SW480 (cell line): ENCODE measurements around the gene RHEBL1.
A peak's percentile ranks its signal among the peaks of the same experiment; 100 is the strongest.

Experiments used
- DNase-seq: peaks from one replicate; pipeline ENCODE4 v3.0.0-alpha.2; 2016; ENCODE audit warnings: low spot score

RHEBL1 gene, protein sequence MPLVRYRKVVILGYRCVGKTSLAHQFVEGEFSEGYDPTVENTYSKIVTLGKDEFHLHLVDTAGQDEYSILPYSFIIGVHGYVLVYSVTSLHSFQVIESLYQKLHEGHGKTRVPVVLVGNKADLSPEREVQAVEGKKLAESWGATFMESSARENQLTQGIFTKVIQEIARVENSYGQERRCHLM

DNA sequence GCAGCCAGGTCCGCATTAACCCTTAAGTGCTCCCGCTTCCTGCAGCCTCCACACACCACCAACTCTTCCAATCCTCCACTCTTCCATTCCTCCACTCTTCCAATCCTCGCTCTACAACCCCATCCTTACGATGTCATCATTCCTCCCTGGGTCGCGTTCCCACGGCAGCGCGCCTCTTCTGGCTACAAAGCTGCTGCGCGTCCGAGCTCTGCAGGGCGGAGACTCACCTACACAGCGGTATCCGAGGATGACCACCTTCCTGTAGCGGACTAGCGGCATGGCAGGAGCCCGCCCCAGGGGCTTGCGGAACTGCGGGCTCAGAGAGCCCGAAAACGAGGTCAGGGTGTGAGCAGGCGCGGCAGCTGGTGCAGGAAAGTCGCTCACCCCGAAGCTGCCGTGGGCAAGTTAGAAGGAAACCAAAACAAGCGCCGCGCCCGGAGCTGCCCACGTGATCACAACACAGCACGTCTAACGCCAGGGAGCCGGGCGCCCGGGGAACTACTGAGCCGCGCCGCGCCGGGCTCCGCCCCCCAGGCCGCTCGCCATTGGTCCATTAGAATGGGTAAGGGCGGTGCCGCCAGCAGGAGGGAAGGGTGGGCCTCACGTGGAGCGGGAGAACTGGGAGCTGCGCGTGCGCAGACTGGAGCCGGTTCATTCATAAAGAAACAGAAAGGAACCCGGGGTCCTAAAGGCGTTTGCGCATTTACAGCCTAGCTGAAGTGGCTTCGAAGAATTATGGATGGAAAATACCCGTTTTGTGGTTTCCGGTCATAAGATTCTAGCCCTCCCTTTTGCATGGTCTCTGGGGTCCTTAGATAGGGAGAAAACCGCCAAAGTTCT lies at the start of gene RHEBL1:
Gene RHEBL1 (minus strand): TSS at position 473 of the 840 bp plus-strand sequence. CDS start 194 bp downstream, at position 279.
- peak; percentile 97 for DNase-seq

DNA sequence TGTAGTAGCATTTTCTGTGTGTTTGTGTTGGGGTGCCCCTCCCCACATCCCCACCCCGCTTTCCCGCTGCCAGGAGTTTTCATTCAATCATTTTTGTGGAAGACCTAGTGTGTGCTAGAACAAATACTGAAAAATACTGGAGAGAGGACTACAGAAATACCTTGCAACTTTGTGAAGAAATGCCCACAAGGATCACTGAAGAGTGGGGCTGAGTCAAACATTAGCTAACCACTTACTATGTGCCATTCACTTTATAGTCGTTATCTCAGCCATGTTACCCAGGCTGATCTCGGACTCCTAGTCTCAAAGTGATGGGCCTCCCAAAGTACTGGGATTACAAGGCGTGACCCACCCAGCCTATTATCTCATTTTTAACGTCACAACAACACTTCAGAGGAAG lies 41.4 kb upstream of the RHEBL1 start:
- no peak for DNase-seq

DNA sequence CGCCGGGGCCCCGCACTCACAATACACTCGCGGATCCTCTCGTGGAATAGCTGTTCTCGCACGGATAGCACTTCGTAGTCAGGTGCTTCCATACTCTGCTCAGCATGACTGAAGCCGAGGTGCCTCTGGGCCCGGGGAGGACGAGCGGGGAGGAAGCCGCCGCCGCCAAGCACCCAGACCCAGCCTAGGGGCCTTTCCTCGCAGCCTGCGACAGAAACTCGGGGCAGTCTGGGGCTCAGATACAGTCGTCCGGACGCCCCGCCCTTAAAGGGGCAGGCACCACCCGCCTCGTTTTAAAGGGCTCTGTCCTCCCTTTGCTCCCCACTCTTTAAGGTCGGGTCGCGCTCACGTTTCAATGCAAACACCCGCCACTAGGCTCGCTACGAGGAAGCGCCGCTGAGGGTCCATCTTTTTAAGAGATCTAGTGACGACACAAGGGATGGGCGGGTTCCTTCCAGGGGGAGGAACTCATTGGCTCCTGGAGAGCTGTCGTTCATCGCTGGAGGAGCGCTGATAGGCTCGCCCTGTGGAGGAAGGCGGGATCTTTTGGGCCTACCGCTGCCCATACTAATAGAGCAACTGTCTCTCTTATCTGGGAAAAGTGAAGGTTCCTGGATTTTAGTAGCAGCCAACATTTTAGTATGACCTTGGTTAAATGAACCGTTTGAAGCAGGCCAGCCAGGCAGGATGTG lies 40.8 kb upstream of the RHEBL1 start, which contains the start of gene LMBR1L:
Gene LMBR1L (minus strand): TSS at position 384 of the 692 bp plus-strand sequence. CDS start 292 bp downstream, at position 92.
- DNase-seq: peak; percentile 99

DNA sequence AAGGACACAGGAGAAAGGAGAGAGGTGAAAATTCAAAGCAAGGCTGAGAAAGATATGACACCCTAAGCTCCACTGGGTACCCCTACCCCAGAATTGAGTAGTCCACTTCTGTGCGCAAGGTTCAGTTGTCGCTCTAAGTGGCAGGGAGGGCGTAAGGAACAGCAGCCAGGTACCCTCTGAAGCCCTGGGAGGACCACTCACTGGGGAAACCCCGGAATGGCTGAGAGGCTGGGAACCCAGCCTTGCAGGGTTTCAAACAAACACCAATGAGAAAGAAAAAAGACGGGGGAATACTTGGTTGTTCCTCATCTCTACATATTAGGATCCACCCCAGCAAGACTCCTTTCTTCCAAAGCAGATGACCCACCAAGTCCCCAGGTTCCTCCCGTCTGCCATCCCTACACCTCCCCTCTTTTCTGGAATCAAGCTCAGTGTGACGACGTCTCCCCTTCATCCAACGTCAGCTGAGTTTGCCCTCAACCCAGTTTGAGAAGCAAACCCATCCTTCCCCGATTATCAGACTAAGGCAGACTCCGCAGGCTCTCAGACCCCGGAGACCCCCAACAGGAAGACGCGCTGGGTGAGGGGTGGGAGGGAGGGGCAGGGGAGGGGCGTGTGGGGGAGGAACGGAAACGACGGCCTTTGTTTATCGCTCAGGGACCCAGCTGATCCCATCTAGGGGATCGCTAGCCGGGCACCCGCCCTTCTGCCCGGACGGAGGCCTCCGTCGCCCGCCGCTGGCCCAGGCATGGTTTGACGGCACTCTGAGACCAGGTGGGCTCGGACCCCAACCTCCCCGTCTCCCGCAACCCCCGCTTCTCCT lies 40.1 kb upstream of the RHEBL1 start:
- DNase-seq: no peak

DNA sequence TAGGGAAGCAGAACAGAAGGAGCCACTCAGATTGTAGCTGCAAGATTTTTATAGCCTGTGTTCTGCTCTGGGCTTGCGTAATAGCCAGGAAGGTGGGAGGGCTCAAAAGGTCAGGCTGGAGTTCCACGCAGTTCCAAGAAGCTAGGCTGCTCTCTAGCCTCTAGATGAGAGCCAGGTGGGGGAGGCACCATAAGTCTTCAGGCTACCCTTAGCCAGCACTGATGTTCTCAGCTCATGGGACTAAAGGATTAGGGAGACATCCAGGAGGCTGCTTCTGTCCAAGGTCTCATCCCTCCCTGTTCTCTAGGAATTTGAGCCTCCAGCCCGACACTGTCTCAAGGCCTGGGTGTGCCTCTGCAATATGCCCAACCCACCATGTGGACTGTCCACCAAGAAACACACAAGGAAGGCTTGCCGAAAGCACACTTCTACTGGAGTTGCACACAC lies 39.2 kb upstream of the RHEBL1 start:
- DNase-seq: no peak

DNA sequence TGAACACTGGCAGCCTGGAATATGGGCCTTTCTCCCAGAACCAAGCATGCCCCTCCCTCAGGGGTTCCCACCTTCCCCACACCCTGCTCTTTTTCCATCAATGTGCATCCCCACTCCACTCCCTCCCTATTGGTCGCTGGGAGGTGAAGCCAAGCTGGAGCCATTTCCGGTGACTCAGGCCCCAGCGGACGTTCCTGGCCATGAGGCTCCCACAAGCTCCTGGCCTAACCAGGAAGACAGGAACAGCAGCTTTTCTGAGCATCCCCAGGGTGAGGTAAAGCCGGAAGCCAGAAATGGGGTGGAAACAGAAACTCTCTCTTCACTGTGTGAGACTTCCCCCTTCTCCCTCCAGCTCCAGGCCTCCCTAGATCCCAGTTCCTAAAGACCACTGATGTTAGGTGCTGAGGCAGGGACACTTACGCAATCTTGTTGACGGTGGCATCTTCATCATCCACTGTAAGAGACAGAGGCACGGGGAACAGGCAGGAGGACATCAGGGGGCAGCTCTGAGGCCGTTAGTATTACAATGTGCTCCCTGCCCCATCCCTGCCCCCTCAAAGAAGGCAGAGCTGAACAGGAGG lies 35.8 kb upstream of the RHEBL1 start:
- DNase-seq: no peak

DNA sequence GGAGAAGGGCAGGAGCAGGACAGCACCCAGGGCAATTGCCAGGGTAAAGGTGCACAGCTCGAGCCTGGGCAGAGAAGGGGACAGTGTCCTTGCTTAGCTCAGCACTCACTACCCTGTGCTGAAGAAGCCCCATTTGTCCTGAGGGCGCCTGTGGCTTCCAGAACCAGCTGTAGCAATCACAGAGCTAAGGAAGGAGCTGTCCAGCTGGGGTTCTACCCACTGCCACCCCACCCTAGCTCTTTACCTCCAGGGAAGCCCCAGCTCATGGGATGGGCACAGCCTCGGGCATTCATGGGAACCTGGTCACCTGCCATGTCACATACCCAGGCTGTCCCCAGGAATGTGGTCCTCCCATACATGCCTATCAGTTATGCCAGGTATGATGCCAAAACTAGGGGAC lies 35.0 kb upstream of the RHEBL1 start:
- no peak for DNase-seq

DNA sequence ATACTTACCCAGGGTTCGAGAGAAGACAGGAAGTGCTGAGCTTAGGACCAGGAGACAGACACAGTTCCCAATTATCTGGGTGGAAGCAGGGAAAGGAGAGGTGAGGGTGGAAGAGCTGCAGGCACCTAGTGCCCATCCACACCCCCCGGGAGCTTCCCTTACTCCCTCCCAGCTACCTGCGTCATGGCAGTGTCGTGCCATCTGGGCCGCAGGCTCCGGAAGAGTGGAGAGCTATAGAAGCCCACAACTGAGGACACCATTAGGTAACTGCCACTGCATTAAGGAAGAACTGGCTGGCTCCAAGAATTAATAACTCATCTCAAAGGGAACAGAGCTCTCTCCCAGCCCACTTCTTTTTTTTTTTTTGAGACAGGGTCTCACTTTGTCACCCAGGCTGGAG lies 30.6 kb upstream of the RHEBL1 start:
- DNase-seq: no peak

DNA sequence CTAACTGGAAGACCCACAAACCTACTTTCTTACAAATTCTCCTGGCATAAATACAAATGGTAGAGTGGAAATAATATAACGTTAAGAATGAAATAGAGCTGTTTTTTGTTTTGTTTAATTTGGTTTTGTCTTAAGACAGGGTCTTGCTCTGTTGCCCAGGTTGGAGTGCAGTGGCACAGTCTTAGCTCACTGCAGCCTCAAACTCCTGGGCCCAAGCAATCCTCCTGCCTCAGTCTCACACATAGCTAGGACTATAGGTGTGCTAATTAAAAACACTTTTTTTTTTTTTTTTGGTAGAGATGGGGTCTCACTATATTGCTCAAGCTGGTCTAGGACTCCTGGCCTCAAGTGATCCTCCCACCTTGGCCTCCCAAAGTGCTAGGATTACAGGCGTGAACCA lies 28.9 kb upstream of the RHEBL1 start:
- no peak for DNase-seq

DNA sequence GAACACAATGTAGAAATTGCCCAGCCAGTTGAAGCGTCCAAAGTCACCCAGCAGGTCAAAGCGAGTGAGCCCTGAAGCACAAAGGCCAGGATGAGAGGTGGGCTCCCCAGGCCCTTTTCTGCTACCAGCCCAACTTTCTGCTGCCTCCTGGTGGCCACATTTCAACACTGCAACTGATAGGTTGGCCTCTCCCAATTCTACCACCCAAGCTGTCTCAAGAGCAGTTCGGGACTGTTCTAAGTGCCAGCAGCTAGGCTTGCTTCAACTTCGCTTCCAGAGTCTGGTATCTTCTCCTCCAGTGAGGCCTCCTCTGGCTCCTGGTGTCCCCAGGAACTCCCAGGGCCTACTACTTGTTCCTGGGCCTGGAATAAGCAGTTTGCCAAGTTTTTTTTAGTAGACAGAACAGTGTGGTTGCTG lies 28.3 kb upstream of the RHEBL1 start:
- DNase-seq: no peak

DNA sequence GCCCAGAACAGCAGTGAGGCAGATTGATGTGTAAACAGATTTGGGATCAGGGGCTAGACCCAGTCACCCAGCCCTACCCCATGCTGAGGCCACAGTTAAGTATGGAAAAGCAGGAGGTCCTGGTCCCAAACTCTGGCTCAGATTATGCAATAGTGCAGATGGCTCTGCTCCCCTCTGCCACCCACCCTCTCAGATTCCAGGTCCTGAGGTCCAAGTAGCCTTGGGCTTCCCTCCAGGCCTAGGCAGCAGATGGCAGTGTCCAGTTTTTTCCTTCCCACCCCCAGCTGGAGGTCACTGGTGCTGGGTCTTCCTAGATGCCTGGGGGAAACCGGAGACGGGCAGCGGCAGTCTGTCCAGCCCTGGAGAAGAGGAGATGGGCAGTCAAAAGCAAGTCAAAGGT lies 27.6 kb upstream of the RHEBL1 start:
- DNase-seq: no peak

DNA sequence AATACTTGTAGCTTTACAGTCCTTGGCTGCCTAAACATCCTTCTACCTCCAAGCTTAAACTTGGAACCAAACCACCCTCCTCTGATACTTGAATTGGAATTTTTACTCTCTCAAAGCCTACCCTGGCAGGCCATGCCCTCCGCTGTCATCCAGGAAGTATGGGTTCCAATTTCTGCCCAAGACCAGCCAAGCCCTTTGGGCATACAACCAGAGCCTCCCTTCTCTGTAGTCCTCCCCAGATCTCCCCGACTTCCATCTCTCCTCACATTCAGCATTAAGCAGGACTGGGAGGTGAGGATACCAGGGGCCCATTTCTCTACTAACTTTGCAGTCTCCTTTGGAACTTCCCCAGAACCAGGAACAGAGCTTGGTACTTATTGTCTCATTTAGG lies 25.2 kb upstream of the RHEBL1 start:
- no peak for DNase-seq

DNA sequence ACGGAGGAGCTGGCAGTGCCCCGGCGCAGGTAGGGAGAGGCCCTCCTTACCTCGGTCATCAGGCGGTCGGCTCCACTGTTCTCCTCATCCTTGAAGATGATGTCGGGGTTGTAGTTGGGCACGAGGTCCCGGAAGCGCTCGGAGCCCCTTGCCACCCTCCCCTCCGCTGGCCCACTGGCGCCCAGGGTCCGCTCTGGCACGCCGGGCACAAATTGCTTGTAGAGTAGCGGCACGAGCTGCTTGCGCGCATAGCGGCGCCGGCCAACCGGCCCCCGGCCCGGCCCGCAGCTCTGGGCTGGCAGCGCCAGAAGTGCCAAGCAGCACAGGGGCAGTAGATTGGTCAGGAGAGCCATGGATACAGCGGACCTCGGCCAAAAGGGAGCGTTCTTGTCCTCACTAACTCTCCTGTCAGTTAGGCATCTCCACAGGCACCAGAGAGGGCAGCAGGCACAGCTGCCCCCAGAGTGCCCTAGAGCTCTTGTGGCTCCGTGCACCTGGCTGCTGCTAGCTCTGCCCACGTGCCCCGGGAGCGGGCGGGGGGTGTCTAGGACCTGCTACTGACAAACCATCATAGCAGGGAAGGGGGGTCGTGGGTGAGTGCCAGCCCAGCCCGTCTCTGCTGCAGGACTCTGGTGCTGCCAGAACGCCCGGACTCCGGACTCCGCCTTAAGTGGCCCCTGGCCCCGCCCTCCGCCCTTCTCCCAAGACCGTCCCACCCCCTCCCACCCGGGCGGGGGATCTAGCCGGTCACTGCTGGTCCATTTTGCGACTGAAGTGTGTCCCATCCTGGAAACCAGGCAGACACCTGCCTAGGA lies 24.6 kb upstream of the RHEBL1 start, which contains the start of gene DHH:
Gene DHH (minus strand): TSS at position 642 of the 815 bp plus-strand sequence. CDS start 289 bp downstream, at position 353.
- peak; percentile 36 for DNase-seq

DNA sequence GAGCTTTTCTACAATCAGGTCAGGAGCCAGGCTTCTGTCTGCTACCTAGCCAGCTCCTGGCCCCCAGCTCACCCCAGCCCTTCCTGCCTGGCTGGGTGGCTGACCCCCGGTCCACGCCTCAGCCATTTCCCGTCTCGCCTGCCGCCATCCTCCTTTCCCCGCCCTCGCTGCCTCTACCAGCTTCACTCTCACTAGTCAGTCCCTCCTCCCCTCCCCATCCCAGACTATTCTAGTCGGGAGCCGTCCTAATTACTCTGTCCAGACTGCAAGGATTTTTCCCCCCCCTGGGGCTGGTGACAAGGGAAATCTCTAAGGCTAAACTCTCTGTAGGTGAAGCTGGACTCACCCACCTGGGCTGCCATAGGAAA lies 24.0 kb upstream of the RHEBL1 start:
- no peak for DNase-seq

DNA sequence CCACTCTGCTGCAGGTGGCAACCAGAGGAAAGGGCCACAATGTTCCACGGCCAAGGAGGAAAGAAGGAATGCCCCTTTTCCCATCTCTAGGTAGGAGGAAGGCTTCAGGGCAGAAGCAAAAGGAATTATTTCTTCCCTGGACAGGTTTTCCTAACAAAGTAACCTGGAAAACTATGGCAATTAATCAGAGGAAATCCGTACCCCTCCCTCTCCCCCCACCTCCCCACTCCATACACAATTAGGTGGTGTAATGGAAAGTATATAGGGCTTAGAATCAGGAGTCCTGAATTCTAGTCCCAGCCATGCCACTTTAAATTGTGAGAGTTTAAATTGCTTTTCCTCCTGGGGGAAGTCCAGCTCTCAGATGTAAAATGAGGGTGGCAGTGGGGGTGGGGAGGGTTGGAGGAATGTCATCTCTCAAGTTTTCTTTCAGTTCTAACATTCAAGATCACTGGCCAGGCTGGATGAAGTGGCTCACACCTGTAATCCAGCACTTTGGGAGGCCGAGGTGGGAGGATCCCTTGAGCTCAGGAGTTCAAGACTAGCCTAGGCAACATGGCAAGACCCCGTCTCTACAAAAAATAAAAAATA lies 23.1 kb upstream of the RHEBL1 start:
- DNase-seq: no peak

DNA sequence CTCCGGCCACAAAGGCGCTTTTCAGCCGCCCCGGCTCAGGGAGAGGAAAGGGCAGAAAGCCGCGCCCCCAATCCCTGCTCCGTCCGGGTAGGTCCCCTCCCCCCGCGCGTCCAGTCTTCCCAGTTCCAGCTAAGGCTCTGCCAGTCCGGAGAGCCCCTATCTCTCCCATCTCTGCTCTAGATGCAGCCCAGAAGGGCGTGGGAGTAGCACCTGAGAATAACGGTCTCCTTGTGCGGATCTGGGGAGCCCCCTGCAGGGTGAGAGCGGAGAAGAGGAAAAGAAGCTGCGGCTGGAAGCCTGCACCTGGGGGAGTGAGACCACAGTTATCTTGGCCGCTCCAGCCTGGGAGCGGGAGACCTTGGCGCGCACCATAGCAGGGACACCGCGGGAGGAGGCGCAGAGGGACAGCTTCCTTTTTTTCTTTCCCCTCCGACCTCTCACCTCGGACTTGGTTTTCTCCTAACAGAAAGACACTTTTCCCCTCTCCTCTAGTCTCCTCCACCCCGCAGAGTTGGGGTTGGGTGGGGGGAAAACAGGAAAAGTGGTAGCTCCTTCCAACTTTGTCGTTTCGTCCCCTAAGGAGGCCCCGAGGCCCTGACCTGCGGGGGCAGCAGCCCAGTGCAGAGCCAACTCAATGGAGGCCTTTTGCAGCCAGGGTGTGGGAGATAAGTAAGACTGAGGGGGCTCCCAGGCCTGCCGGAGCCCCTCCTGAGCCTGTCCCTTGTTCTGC lies 22.5 kb upstream of the RHEBL1 start:
- DNase-seq: peak; percentile 77

DNA sequence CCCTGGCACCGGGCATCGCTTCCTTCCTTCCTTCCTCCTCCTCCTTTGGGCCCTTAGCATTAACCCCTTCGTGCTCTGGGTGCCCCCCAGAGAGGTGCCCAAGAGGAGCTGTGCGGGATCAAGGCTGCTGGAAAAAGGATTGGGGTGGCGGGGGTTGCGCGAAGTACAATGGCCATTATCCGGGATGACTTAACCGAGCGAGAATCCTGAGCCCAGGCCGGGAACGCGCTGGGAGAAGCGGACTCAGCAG lies 22.0 kb upstream of the RHEBL1 start:
- DNase-seq: no peak

DNA sequence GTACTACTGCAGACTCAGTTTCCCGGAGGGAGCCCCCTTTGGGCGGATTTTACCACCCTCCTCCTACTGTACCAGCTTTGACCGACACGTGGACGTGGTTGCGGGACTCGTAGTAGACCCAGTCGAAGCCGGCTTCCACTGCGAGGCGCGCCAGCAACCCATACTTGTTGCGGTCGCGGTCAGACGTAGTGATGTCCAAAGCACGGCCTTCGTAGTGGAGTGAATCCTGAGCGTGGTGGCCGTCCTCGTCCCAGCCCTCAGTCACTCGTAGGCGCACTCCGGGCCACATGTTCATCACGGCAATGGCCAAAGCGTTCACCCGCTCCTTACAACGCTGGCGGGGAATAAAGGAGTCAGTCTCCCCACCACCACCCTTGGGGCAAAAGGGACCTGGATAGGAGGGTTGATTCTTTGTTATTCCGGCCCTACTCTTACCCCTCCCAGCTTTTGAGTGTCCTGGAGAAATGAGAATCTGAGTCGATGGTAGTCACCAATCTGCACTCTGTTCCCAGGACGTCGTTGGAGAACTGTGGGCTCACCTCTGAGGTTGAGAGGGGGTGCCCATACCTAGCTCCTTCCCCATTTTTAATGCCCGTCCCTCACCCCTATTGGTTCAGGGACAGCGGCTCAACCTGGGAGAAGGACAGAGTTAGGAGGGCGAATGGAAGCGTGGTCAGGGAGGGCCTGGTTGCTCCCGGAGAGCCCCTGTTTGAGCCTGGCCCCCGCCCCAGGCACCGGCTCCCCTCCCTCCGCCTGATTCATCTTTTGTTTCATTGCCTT lies 21.5 kb upstream of the RHEBL1 start:
- no peak for DNase-seq
